HG02642 (cell line): ENCODE results near the gene VSIG4.

Experiments
- ATAC-seq: cut with Tn5 transposase; IDR thresholded peaks from one replicate; pipeline ENCODE4 v1.9.1; 2021; ENCODE audit warnings: mild to moderate bottlenecking; ENCODE audit not compliant: unreplicated experiment, poor library complexity

VSIG4 gene

GRCh38 chrX:66024570-66024969 lies 15.3 kb downstream of the VSIG4 start:
- ATAC-seq = no peak

GRCh38 chrX:66024092-66024467 lies 15.8 kb downstream of the VSIG4 start:
- ATAC-seq = no peak

- ATAC-seq = no peak
Measured at GRCh38 chrX:66023385-66024091, 16.3 kb downstream of the VSIG4 start.

- ATAC-seq = no peak
Measured at GRCh38 chrX:66022632-66023384, 17.1 kb downstream of the VSIG4 start.

- ATAC-seq = no peak
Measured at GRCh38 chrX:66021765-66022631, 17.9 kb downstream of the VSIG4 start.

GRCh38 chrX:66021401-66021764 lies 18.5 kb downstream of the VSIG4 start:
- no peak for ATAC-seq

- ATAC-seq = no peak
Measured at GRCh38 chrX:66020631-66021334, 19.1 kb downstream of the VSIG4 start.

- ATAC-seq = no peak
Measured at GRCh38 chrX:66019974-66020373, 19.9 kb downstream of the VSIG4 start.

- no peak for ATAC-seq
Measured at GRCh38 chrX:66019310-66019652, 20.6 kb downstream of the VSIG4 start.

- no peak for ATAC-seq
Measured at GRCh38 chrX:66018585-66019309, 21.1 kb downstream of the VSIG4 start.

- ATAC-seq = no peak
Measured at GRCh38 chrX:66017659-66018170, 22.2 kb downstream of the VSIG4 start.

GRCh38 chrX:66016905-66017658 lies 22.8 kb downstream of the VSIG4 start:
- no peak for ATAC-seq

GRCh38 chrX:66015900-66016689 lies 23.8 kb downstream of the VSIG4 start:
- ATAC-seq = peak; percentile 36

GRCh38 chrX:66015152-66015831 lies 24.6 kb downstream of the VSIG4 start:
- peak; percentile 31 for ATAC-seq

GRCh38 chrX:66014556-66014955 lies 25.3 kb downstream of the VSIG4 start:
- ATAC-seq = no peak

- ATAC-seq = no peak
Measured at GRCh38 chrX:66014084-66014483, 25.8 kb downstream of the VSIG4 start.

GRCh38 chrX:66013194-66013816 lies 26.6 kb downstream of the VSIG4 start:
- no peak for ATAC-seq
